ENCODE measurements around the gene EPPIN.

The EPPIN gene

DNA sequence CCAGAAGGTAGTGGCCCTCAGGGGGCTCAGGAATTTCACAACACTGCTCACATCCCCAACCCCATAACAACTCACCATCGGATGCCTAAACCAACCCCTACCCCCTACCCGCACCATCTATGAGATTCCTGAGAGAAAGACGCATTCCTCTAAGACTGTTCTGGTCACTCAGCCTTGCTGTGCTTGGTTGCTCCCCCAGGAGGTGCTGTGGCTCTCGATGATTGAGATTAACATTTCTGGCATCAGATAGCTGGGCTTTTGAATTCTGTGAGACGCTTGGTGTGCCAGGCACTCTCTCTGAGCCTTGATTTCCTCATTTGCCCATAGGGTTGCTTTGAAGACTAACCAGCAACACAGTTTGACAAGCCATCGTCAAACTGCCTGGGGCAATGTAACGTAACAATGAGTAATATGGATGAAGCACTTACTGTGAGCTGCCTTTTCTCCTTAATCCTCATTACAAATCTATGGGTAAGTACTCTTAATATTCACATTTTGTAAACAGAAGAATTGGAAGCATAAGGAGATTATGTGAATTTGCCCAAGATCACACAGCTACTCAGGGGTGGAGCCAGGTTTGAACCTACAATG lies 8.9 kb downstream of the EPPIN start:
- DNase-seq (ENCODE audit: low read depth in 2 of 2) = no peak

DNA sequence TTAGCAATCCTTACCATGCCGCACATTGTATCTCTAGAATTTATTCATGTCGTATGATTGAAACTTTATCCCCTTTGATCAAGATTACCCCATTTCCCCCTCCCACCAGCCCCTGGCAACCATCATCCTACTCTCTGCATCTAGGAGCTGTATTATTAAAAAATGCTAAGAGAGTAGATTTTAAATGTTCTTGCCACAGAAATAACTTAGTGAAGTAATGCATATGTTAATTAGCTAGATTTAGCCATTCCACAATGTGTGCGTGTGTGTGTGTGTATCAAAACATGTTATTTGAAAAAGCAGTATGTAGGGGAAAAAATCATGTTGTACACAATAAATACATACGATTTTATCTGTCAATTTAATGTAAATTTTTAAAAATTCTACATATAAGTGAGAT lies 19.9 kb downstream of the EPPIN start:
- DNase-seq (ENCODE audit: low read depth in 2 of 2) = no peak

DNA sequence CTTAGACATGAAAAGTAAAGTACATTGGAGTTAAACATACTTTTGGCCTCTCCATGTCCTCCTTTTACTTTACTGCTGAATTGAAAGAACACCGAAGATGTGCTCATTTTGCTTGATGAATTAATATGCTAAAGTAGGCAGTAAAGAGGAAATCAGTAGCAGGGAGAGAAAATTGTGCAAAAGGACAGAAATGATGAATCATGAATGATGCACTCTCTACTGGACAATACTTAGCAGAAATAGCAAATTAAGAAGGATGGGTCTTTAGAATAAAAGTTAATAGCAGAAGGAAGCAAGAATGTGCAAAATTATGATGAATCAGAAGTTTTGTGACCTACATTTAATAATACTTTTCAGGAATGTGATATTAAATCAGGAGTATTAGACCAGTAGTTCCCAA lies 23.4 kb downstream of the EPPIN start:
- no peak for DNase-seq (ENCODE audit: low read depth in 2 of 2)

DNA sequence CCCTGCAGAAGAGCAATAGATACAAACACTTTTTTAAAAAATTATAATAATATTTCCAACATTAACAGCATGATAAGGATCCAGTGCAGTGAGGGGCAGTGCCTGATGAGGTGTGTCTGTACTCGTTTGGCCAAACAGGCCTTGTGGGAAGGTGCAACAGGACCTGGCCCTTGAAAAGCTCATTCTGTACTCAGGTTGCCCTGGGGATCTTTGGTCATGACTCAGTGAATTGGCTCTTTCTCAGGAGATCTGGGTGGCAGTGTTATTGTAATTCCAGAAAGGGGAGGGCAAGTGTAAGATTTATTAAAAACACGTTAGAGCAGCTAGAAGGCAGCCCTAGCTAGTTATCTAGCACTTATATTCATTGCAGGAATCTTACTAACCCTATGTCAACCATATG lies 28.9 kb downstream of the EPPIN start:
- no peak for DNase-seq (ENCODE audit: low read depth in 2 of 2)

DNA sequence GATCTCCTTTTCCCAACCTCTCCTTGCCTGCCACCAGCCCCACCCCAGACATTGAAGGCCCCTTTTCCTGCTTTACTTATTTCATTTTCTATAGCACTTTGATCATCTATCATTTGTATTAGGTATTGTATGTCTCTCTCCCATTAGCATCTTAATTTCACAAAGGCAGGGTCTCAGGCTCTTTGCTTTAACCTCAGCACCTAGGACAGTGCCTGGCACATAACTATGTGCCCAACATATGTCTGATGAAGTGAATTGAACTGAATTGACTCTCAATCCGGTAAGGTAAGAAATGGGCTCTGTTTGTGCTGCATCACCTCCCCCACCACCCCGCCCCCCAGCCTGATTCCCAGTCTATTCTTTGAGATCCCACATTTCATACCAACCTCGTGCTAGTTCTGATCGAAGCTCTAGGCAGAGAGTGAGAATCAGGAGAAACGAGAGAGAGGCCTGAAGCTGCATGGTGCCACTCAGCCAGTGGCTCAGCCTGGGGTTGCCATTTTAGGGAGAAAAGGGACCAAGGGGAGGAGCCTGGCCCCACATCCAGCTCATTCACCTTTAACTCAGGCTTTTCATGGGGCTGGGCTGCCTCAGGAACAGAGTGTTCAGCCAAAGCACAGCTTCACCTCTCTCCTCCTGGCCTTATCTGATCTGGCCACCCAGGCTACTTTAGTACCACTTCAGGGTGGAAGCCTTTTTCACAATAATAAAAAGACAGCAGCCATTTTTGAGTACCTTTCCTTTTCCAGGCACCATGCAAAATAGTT lies 31.9 kb downstream of the EPPIN start, which contains the start of gene SPINT3:
Gene SPINT3 (minus strand): TSS at position 476 of the 767 bp plus-strand sequence. CDS start 14 bp downstream, at position 462.
- DNase-seq (ENCODE audit: low read depth in 2 of 2) = no peak

DNA sequence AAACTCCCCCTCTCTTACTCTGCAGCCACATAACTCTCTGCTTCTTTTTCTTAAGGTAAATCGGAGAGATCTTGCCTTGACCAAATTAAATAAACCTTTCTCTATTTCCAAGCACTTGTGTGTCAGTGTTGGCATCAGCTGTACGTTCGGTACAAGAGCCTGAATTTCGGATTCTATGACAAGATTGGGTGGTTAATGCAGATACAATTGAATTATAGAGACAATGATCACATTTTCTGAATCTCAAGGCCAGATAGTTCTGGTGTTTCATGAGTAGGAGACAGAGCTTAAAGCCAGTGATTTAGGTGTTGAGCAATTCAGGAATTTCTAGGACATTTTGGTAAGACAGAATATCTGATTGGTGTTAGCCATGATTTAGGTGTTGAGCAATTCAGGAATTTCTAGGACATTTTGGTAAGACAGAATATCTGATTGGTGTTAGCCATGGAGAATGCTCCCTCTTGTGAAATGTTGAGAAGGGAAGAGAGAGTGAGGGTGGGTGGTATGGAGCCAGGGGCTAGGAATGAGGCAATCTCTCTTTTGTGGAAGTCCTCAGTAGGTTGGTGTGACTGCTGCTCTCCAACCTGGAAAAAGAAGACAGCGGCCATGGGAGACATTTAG lies 36.8 kb downstream of the EPPIN start:
- no peak for DNase-seq (ENCODE audit: low read depth in 2 of 2)

DNA sequence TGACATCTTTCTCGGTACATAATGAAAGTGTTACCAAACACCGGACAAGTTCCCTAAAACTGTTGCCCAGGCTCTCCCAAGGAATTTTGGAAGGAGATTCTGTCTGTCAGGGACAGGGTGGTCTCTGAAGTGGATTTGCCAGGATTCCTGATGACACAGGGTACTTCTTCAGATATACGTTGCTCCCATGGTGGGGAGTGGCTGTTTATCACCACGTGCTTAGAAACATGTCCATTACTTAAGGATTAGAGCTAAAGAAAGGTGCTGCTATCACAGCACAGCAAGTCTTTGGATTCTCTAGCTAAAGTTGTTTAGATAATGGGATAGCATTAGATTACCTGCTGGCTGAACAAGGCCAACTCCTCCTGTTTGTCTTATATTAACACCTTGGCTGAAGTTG lies 38.1 kb downstream of the EPPIN start:
- DNase-seq (ENCODE audit: low read depth in 2 of 2) = no peak

DNA sequence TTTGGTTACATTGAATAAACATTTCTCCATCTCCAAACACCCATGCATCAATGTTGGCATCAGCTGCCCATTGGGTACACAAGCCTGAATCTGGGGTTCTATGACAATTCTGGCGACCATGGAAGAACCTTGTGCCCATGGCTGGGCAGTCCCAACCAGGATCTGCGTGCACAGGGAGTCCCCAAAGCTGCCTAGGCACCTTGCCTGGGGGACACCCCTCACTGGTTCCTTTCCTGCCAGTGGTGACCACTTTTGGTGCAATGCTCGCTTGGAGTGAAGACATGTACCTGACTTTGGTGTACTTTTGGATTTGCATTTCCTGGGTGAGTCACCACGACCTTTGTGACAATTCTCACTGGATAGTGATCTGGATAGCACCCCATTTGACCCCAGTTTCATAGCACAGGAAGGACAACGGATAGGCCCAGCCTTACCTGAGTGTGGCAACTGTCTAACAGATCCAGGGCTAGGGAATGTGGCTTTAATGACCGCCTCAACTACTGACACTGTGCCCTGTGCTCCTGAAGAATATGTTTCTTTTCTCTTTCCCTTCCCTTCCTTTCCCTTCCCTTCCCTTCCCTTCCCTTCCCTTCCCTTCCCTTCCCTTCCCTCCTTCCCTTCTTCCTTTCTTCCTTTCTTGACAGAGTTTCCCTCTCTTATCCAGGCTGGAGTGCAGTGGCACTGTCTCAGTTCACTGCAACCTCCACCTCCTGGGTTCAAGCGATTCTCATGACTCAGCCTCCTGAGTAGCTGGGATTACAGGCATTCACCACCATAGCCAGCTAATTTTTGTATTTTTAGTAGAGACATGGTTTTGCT lies 38.9 kb downstream of the EPPIN start:
- DNase-seq (ENCODE audit: low read depth in 2 of 2) = no peak

DNA sequence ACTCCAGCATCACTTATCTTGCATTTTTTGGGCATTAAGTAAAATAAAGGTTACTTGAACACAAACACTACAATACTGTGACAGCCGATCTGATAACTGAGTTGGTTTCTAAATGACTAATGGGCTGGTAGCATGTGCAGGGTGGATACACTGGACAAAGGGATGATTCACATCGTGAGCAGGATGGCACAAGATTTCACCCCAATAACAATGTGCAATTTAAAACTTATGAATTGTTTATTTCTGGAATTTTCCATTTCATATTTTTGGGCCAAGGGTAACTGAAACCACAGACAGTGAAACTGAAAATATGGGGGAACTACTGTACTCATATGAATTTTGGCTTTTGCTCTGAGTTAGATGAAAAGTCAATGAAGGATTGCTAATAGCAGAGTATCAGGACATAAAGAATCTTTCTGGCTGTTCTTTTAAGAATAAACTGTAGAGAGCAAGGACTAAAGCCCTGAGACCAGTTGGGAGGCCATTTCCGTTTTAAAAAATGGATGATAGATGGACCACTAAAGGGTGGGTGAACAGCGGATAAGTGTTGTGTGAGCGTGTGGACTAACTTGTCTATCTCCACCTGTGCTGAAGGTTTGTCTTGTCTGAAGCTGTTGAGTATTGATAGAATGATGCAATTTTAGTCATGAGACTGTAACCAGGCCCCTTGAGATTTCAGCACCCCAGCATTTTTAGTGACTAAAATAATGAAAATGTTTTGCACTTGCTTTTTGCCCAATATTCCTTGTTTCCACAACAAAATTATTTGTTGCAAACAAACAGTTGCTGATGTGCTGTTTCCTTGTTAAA lies 40.0 kb downstream of the EPPIN start:
- DNase-seq (ENCODE audit: low read depth in 2 of 2) = no peak

DNA sequence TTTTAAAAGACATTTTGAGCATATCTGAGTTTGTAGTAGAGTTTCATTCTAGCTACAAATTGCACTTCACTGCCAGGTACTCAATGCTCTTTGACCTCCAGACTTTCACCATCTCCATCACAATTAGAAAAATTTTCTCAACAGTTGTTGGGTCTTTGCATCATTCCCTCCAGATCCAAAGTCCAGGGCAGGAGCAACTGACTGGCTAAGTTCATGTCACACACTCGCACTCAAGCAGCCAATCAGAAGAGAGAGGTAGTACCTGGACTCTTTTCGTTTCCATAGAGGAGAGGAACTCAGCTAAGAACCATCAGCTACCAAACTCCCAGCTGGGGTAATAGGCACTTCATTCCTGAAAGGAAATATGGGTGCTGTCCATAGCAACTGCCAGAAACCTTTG lies 40.8 kb downstream of the EPPIN start:
- no peak for DNase-seq (ENCODE audit: low read depth in 2 of 2)

DNA sequence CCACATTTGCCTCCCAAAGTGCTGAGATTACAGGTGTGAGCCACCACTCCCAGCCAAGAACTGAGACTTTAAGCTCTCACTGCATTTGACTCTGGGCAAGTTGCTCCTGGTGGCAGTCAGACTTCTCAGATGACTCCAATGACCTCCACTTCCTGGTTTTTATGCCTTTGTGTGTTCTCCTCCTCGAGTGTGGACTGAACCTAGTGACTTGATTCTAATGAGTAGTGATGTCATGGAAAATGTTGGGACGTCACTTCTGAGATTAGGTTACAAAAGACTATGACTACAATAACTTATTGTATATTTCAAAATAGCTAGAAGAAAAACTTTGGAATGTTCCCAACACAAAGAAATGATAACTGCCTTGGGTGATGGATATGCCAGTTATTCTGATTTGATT lies 43.8 kb downstream of the EPPIN start:
- DNase-seq (ENCODE audit: low read depth in 2 of 2) = no peak

DNA sequence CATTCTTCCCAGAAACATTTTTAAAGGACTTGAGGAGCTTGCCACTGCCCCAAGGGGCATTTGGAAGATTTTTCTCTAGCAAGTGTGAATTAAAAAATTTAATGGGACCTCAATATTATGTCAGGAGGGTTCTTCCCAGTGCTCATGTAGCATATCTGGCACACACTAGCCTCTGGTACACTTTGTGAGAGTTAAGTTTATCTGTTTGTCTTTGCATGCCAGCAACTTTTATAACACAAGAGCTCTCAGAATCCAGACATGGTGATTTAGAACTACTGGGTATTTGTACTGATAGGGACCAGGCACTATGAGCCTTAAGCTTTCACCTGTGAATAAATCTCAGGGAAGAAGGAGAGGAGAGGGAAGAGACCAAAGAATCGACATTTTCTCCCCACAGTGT lies 44.6 kb downstream of the EPPIN start:
- DNase-seq (ENCODE audit: low read depth in 2 of 2) = no peak

DNA sequence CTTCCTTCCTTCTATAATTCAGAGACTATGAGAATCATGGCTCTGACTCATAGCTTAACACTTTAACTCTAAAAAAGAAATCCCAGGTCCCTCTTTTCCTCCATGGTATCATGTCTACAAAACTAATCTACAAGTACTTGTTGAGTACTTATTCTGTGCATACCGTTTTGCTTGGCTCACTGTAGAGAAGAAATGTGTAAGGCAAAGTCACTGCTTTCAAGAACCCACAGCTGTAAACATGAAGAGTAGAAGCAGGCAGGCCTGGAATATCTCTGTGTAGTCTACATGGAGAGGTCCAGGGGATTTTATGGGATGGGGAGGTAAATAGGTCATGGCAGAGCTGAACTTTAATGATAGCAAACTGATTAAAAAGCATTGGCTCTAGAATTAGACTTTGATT lies 45.6 kb downstream of the EPPIN start:
- no peak for DNase-seq (ENCODE audit: low read depth in 2 of 2)

DNA sequence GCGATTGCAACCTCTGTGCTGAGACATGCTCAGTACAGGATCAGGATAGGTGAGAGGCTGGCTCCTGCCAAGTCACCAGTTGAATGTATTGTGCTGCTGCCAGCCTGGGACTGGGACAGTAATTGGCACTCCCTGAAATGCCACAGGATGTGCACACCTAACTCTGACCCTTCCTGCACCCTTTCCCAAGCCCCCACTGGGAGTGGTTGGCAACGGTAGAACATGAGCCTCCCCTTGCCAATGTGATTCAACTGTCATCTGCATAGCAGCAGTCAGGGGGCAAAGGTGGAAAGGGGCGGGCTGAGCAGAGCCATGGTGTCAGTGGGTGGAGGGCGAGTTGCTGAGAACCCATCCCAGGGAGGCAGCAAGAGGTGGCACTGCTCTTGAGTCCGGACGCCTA lies 47.2 kb downstream of the EPPIN start:
- no peak for DNase-seq (ENCODE audit: low read depth in 2 of 2)

DNA sequence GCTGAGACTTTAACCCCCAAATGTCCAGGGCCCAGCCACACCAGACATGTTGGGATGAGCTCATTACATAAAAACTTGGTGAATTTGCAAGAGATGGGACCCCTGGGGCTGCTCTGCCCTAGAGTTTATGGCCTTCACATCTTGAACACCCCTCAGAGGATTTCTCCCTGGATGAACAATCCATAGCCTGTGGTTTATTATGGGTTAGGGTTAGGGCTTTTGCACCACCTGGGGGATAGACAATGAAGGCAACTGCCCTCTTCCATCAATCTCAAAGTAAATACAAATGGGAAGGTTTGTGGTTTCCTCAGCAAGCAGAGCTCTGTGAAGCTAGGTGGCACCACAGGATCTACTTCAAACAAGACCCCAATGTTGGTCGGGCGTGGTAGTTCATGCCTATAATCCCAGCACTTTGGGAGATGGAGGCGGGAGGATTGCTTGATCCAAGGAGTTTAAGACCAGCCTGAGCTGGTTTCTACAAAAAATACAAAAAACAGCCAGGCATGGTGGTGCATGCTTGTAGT lies 49.2 kb downstream of the EPPIN start:
- no peak for DNase-seq (ENCODE audit: low read depth in 2 of 2)

DNA sequence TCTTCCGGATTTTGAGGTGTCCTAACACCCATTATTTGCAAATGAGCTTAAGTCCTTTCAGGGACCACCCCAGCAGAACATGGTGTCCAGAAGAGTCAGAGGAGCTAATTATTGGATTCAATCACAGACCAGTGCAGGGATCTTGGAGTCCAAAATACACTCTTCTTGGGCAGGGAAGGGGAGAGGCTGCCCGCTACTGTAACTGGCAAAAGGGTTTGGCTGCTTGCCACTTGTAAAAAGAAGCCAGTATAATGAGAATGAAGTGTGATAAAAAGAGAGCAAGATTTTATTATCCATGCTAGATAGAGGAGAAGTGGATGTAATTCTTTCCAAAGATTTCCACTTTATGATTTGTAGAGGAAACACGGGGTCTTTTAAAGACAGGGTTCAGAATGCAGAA lies 51.0 kb downstream of the EPPIN start:
- no peak for DNase-seq (ENCODE audit: low read depth in 2 of 2)

DNA sequence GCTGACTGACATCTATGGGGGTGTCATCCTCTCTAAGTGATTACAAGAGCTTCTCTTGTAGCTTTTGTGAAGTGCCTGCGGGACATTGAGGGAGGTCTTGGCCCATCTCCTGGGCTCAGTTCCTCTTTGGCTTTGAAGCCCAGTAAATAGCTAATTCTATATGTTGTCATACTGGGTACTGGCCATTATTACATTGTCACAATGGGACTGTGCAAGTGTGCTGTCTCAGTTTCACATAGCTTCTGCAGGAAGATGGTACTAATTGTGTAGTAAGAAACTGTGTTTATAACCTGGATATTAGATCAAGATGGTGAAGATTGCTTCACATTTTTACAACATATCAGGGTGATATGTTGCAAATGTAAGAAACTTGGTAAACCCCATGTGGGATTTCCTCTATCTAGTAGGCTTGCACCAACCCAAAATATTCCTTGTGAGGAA lies 51.7 kb downstream of the EPPIN start:
- DNase-seq (ENCODE audit: low read depth in 2 of 2) = no peak
